ENCODE results near the gene OTUD1. TPM values are rescaled to one million over a fixed set of nuclear protein-coding genes. Genes with fewer than 3 reads are reported as not detected.

OTUD1 gene
- total and polyA plus RNA-seq, 10 of the 15 experiments (the other 5 are each of a cell fraction or from before 2014, with no cell fraction given) = 0.18 to 1.6 (median 0.63) TPM; not detected in 1

DNA sequence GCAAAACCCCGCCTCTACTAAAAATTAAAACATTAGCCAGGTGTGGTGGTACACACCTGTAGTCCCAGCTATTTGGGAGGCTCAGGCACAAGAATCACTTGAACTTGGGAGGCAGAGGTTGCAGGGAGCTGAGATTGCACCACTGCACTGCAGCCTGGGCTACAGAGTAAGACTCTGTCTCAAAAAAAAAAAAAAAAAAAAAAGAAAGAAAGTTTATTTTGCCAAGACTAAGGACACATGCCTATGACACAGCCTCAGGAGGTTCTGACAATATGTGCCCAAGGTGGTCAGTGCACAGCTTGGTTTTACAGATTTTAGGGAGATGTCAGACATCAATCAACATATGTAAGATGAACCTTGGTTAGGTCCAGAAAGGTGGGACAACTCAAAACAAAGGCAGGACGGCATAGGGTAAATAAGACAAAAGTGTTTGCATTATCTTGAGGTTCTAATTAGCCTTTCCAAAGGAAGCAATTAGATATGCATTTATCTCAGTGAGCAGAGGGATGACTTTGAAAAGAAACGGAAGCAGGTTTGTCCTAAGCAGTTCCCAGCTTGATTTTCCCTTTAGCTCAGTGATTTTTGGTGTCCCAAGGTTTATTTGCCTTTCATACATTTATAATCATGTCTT lies 20.7 kb upstream of the OTUD1 start:
- H3K4me2 ChIP-seq (ENCODE audit: control insufficient read depth, insufficient read depth) = no peak overlapping the region
- H3K4me1 ChIP-seq (ENCODE audit: control insufficient read depth, insufficient read depth, low read length) = peaks cover 12% of the 10 kb centered on the region
- SMC1A ChIA-PET (ENCODE audit: uncharacterized antibody, unreplicated experiment) = no interaction called here
- H3K27ac ChIP-seq (ENCODE audit: control insufficient read depth, insufficient read depth) = no peak overlapping the region
- H3K4me3 ChIP-seq = no peak overlapping the region
- H3K79me2 ChIP-seq (ENCODE audit: control insufficient read depth, insufficient read depth, low read length) = no peaks in the 10 kb centered on the region
- H3K9me3 ChIP-seq (replicated peaks; ENCODE audit: control insufficient read depth, insufficient read depth, low read length) = no peaks in the 10 kb centered on the region
- no peaks in the 10 kb centered on the region for H3K27me3 ChIP-seq (replicated peaks in 1 of 2; ENCODE audit: control insufficient read depth in 2 of 2, insufficient read depth in 2 of 2, low read length in 1 of 2)
- DNase-seq (ENCODE audit: low read depth, low spot score) (no peak), ATAC-seq (no peak), FAIRE-seq (no peak)
- WGBS (ENCODE audit: insufficient coverage, insufficient replicate concordance, low lambda C conversion rate, missing lambda C conversion rate) = 53% methylated on average over 3 of the region's 3 CpGs
- H4K20me1 ChIP-seq (ENCODE audit: control insufficient read depth, insufficient read depth) = no peaks in the 10 kb centered on the region
- no peak overlapping the region for H2AFZ ChIP-seq (ENCODE audit: control insufficient read depth, low read depth, low read length)
- in situ Hi-C loops (cut with MboI) = no loop called here
- H3K36me3 ChIP-seq (ENCODE audit: control insufficient read depth in 2 of 2, insufficient read depth in 2 of 2, low read length in 1 of 2) = no peaks in the 10 kb centered on the region
- CTCF ChIA-PET = interaction anchor here (1.2 kb wide), 1 partner anchor 24 kb away, joined by 3 read pairs; no protein-coding TSS in a partner anchor
- H3K9ac ChIP-seq (ENCODE audit: control insufficient read depth, insufficient read depth, low read length) = no peak overlapping the region
- POLR2A ChIA-PET = interaction anchor here (0.7 kb wide), 1 partner anchor 126 kb away, joined by 5 read pairs; no protein-coding TSS in a partner anchor
- RAD21 ChIA-PET (ENCODE audit: unreplicated experiment) = no interaction called here
- no TSS peak for BruUV-seq (replicated peaks)
- intact Hi-C loops (cut with micrococcal nuclease; ENCODE audit: unreplicated experiment) = no loop called here
- TF ChIP-seq BMI1 (IDR thresholded peaks at IDR 0.05; ENCODE audit: borderline replicate concordance) (no peak), MTA3 (IDR thresholded peaks at IDR 0.05; ENCODE audit: borderline replicate concordance, low read length) (no peak), GATAD2B (conservative IDR thresholded peaks at IDR 0.05; ENCODE audit: low read depth) (no peak), MYC (IDR thresholded peaks at IDR 0.05; ENCODE audit: insufficient read depth, insufficient read length, insufficient replicate concordance, low read length, severe bottlenecking) (no peak), EED (IDR thresholded peaks at IDR 0.05; ENCODE audit: low read depth) (no peak), TAF1 (IDR thresholded peaks at IDR 0.05; ENCODE audit: borderline replicate concordance, low read depth, low read length) (no peak), EZH2 (IDR thresholded peaks at IDR 0.05; ENCODE audit: borderline replicate concordance, control insufficient read depth, low read depth, low read length) (no peak), NR2C1 (IDR thresholded peaks at IDR 0.05) (no peak), JUND (IDR thresholded peaks at IDR 0.05; ENCODE audit: low read depth, low read length) (no peak), NFYB (IDR thresholded peaks at IDR 0.05; ENCODE audit: insufficient read depth, low read depth, low read length) (no peak), EP300 (IDR thresholded peaks at IDR 0.05; ENCODE audit: borderline replicate concordance in 1 of 2, control insufficient read depth in 1 of 2, low read depth in 2 of 2, low read length in 2 of 2) (no peak)
- TF ChIP-seq, protein P1, sequence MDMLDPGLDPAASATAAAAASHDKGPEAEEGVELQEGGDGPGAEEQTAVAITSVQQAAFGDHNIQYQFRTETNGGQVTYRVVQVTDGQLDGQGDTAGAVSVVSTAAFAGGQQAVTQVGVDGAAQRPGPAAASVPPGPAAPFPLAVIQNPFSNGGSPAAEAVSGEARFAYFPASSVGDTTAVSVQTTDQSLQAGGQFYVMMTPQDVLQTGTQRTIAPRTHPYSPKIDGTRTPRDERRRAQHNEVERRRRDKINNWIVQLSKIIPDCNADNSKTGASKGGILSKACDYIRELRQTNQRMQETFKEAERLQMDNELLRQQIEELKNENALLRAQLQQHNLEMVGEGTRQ (IDR thresholded peaks at IDR 0.05; ENCODE audit: borderline replicate concordance, low read depth, low read length) = no peak
- TF ChIP-seq, protein P2, sequence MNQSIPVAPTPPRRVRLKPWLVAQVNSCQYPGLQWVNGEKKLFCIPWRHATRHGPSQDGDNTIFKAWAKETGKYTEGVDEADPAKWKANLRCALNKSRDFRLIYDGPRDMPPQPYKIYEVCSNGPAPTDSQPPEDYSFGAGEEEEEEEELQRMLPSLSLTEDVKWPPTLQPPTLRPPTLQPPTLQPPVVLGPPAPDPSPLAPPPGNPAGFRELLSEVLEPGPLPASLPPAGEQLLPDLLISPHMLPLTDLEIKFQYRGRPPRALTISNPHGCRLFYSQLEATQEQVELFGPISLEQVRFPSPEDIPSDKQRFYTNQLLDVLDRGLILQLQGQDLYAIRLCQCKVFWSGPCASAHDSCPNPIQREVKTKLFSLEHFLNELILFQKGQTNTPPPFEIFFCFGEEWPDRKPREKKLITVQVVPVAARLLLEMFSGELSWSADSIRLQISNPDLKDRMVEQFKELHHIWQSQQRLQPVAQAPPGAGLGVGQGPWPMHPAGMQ (IDR thresholded peaks at IDR 0.05; ENCODE audit: borderline replicate concordance) = no peak
- TF ChIP-seq, protein P3, sequence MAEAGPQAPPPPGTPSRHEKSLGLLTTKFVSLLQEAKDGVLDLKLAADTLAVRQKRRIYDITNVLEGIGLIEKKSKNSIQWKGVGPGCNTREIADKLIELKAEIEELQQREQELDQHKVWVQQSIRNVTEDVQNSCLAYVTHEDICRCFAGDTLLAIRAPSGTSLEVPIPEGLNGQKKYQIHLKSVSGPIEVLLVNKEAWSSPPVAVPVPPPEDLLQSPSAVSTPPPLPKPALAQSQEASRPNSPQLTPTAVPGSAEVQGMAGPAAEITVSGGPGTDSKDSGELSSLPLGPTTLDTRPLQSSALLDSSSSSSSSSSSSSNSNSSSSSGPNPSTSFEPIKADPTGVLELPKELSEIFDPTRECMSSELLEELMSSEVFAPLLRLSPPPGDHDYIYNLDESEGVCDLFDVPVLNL (IDR thresholded peaks at IDR 0.05; ENCODE audit: low read depth, low read length) = no peak
- TF ChIP-seq, protein P4, sequence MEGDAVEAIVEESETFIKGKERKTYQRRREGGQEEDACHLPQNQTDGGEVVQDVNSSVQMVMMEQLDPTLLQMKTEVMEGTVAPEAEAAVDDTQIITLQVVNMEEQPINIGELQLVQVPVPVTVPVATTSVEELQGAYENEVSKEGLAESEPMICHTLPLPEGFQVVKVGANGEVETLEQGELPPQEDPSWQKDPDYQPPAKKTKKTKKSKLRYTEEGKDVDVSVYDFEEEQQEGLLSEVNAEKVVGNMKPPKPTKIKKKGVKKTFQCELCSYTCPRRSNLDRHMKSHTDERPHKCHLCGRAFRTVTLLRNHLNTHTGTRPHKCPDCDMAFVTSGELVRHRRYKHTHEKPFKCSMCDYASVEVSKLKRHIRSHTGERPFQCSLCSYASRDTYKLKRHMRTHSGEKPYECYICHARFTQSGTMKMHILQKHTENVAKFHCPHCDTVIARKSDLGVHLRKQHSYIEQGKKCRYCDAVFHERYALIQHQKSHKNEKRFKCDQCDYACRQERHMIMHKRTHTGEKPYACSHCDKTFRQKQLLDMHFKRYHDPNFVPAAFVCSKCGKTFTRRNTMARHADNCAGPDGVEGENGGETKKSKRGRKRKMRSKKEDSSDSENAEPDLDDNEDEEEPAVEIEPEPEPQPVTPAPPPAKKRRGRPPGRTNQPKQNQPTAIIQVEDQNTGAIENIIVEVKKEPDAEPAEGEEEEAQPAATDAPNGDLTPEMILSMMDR (IDR thresholded peaks at IDR 0.05 in 2 of 3, conservative IDR thresholded peaks at IDR 0.05 in 1 of 3; ENCODE audit: control insufficient read depth in 2 of 3, extremely low read depth in 1 of 3, insufficient read depth in 1 of 3, low read depth in 3 of 3, low read length in 3 of 3) = no peak
- TF ChIP-seq, protein P5, sequence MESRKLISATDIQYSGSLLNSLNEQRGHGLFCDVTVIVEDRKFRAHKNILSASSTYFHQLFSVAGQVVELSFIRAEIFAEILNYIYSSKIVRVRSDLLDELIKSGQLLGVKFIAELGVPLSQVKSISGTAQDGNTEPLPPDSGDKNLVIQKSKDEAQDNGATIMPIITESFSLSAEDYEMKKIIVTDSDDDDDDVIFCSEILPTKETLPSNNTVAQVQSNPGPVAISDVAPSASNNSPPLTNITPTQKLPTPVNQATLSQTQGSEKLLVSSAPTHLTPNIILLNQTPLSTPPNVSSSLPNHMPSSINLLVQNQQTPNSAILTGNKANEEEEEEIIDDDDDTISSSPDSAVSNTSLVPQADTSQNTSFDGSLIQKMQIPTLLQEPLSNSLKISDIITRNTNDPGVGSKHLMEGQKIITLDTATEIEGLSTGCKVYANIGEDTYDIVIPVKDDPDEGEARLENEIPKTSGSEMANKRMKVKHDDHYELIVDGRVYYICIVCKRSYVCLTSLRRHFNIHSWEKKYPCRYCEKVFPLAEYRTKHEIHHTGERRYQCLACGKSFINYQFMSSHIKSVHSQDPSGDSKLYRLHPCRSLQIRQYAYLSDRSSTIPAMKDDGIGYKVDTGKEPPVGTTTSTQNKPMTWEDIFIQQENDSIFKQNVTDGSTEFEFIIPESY (IDR thresholded peaks at IDR 0.05) = no peak

All from GM12878 (cell line).